NCI-H187 (cell line): ENCODE data around the gene CFAP251.
"Not testable (repeated sequence)": the region's sequence is repeated elsewhere in the genome, so short reads cannot be mapped to it uniquely, and the experiment has no call there.

ENCODE experiments used
- DNase-seq, 2 experiments: peaks; one replicate each; lab custom pipeline; 2025; lab: John Stamatoyannopoulos, UW

CFAP251 gene

DNA sequence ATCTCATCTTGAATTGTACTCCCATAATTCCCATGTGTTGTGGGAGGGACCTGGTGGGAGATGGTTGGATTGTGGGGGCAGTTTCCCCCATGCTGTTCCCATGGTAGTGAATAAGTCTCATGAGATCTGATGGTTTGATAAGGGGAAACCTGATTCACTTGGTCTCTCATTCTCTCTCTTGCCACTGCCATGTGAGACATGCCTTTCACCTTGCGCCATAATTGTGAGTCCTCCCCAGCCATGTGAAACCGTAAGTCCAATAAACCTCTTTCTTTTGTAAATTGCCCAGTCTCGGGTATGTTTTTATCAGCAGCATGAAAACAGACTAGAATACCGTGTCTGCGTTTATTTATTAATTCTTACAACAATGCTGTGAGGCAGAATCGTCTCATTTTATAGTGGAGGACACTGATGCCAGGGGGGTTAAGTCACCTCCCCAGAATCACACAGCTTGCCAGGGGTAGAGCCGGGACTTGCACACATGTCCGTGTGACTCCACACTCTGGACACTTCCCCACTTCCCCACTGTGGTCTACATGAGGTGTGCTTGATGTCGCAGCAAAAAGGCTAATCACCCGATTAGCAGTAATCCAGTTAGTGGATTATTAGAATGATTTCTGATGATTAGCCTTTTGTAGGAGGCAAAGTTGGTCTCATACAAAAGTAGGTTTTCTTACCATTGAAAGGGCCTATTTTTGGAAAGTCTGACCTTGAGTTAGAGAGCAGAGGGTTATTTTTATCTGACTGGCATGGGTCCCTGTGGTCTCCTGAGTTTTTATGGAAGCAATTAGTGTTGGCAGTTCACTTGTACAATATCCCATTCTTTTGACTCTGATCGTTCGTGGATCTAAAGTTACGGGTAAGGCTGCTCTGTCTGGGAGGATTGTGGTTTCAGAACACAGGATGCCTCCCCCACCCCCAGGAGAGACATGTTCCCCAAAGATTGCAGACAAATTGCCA, 55.9 kb downstream of the CFAP251 start:
- DNase-seq, result no peak

GRCh38 chr12:121975021-121975420, 56.6 kb downstream of the CFAP251 start:
- no peak for DNase-seq

GRCh38 chr12:121976950-121977349, 58.6 kb downstream of the CFAP251 start:
- DNase-seq, result no peak

GRCh38 chr12:121980191-121980891, 61.9 kb downstream of the CFAP251 start:
- no peak for DNase-seq

GRCh38 chr12:121980892-121981272, 62.5 kb downstream of the CFAP251 start:
- no peak for DNase-seq

DNA sequence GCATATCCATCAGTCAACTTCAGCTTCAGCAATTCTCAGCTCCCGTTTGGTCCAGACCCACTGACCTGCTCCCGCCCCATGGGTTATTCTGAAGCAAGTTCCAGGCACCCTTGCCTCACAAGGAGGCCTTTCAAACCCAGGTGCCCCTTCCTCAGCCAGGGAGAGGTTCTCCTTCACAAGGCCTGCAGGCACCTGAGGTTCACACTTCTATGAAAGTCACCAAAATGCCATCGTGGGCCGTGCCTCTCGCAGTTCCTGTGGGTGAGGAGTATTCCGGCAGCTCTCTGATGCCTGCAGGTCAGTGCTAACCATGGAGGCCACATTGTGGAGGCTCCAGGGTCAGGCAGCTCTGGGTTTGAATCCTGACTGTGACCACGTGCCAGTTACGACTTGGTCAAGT, 63.1 kb downstream of the CFAP251 start:
- no peak for DNase-seq

DNA sequence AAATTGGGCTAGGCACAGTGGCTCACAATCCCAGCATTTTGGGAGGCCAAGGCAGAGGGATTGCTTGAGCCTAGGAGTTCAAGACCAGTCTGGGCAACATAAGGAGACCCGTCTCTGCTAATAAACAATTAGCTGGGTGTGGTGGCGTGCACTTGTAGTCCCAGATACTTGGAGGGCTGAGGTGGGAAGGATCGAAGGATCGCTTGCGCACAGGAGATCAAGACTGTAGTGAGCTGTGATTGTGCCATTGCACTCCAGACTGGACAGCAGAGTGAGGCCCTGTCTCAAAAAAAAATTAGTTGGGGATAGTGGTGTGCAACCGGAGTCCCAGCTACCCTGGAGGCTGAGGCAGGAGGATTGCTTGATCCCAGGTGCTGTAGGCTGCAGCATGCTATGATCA, 64.6 kb downstream of the CFAP251 start:
- no peak for DNase-seq

GRCh38 chr12:121983536-121984210, 65.3 kb downstream of the CFAP251 start:
- DNase-seq, result no peak

GRCh38 chr12:121986489-121987245, 68.3 kb downstream of the CFAP251 start:
- DNase-seq, result no peak

DNA sequence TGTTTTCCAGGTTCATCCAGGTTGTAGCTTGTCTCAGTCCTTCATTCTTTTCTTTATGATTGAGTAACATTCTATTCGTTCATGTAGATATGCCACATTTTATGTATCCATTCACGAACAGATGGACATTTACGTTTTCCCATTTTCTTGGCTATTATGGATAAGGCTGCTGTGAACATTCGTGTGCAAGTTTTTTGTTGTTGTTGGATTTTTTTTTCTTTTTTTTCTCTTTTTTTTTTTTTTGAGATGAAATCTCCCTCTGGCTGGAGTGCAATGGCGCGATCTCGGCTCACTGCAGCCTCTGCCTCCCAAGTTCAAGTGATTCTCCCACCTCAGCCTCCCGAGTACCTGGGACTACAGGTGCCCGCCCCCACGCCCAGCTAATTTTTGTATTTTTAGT, 70.1 kb downstream of the CFAP251 start:
- DNase-seq, result not testable (repeated sequence)

- DNase-seq, result no peak
Observed at GRCh38 chr12:121989276-121990113, 71.1 kb downstream of the CFAP251 start.

DNA sequence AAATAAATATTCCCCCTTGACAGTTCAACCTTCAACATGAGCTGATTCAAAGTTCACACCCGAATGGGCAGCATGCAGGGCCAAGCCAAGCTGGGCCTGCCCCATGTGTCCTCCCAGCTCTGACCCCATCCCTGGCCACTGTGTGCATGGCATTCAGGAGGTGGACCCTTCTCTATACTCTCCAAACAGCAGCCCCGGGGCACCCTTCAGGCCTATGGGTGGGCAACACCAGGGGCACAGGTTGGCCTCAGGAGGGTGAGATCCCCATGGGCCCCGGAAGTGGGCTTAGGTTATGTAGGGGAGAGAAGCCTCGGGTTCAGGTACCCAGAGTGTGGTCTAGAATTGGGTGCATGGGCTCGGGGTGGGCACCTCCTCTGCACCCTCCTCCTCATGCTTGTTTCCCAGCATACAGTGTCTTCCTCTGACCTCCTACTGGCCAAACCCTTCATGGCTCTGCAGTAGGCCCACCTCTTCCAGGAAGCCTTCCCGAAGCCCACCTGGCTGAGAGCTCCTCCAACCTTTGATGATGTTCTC, 71.8 kb downstream of the CFAP251 start:
- no peak for DNase-seq

DNA sequence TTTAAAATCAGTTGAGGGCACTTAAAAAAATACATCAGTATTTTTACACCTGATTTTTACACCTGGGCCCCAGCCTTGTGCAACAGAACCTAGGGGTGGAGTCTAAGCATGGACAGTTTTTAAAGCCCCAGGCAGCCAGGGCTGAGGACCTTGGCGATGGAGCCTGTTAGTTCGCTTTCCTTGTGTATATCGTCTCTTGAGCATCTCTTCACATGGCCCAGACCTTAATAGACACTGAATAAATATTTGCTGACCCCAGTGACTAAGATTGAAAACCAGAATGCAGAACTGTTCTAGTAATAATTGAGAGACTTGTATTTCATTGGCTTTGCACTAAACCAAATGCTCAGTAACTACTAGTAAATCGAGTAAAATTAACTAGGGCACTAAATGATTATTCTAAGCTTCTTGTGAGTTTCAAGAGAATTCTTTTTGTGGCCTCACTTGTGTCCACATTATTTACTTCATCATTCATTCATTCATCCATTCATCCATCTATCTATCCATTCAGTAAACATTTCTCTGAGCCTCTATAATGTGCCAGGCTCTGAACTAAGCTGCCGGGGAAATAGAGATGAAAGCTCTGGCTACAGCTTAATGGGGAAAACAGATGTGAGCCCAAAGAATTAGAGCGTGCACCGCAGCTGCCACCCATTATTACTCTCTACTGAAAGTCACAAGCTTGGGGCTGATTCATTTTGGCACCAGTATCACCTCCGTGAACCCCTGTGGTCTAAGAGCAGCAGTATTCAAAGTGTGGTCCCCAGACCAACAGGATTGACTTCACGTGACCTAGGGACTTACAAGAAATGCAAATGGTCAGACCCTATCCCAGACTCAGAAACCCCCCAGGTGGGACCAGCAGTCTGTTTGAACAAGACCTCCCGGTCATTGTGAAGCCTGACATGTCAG, 72.6 kb downstream of the CFAP251 start:
- DNase-seq, result no peak

DNA sequence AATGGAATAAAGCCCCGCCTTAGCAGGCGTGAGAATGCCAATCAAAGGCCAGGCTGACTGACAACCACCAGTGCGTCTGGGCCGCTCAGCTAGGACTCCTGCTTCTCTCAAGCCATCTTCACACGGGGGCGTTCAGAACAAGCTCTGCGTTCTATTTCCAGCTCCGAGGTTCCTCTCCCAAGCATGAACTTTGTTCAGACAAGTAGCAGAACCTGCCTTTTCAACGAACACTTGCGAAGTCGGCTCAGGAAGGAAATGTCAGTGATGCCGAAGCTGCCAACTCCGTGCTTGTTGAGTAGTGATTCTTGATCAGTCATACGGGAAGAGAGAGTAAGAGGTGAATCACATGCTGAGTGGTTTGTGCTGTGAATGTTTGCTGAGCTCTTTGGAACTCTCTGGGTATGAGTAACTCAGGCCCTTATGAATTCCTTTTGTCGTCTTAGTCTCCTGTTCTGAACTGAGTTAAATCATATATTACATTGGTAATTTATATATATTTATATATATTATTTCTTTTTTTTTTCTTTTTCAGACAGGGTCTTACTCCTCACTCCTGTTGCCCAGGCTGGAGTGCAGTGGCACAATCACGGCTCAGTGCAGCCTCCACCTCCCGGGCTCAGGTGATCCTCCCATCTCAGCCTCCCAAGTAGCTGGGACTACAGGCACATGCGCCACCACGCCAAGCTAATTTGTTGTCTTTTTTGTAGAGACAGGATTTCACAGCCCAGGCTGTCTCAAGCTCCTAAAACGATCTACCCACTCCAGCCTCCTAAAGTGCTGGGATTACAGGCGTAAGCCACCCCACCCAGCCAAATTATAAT, 73.9 kb downstream of the CFAP251 start:
- DNase-seq, result no peak

- DNase-seq, result no peak
Observed at GRCh38 chr12:121996050-121996944, 77.9 kb downstream of the CFAP251 start.

DNA sequence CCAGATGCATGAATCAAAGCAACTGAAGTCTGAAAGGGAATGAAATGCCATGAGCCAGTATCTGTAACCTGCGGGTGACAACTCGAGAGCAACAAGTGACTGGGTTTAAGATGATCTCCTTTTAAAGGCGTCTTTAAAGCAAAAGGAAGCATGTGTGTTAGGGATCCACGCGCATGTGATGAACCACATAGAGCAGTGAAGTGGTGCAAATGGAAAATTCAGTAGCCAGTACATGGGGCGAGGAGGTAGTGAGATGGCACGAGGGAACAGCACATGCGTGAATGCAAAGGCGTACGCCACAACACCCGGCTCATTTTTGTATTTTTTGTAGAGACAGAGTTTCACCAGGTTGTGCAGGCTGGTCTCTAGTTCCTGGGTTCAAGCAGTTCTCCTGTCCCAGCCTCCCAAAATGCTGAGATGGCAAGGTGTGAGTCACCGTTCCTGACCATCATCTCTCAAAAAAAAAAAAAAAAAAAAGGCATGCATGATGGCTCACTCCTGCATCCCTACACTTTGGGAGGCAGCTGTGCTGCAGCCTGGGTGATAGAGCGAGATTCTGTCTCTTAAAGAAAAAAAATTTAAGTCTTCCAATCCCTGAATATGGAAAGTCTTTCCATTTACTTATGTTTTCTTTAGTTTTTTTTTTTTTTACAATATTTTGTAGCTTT, 78.7 kb downstream of the CFAP251 start:
- DNase-seq, result no peak
